Thoracic aorta endothelial cell (primary cell): Measurements from ENCODE around the gene GPX3. TPM values are rescaled to one million over a fixed set of nuclear protein-coding genes. Genes with fewer than 3 reads are reported as not detected.

Source experiments
- total RNA-seq: library from RNA; depleted of rRNA; stranded (reverse); fragments of >200 nt; gene quantifications from 2 replicates; pipeline ENCODE4 v1.2.3, GENCODE V29; 2012

GPX3 gene
- 4.7 and 15.5 TPM in 2 replicates for total RNA-seq

GRCh38 chr5:151020304-151021110, at the start of gene GPX3:
TSS of gene GPX3 (plus strand) at chr5:151020591. CDS start at chr5:151020655, 64 bp downstream.

Other genes with a start within 250 kb of the GPX3 start
- 1.0 and 1.7 TPM in 2 replicates for gene SMIM3, start 241.8 kb upstream of the GPX3 start, total RNA-seq
- not detected in 2 replicates for gene IRGM, start 174.1 kb upstream of the GPX3 start, total RNA-seq
- gene ZNF300, start 115.6 kb upstream of the GPX3 start, total RNA-seq: 7.4 and 11.4 TPM in 2 replicates
- gene TNIP1, start 60.4 kb downstream of the GPX3 start, total RNA-seq: 74.5 and 77.5 TPM in 2 replicates
- gene ANXA6, start 137.2 kb downstream of the GPX3 start, total RNA-seq: 221 and 234 TPM in 2 replicates
- 8.4 and 14.6 TPM in 2 replicates for gene CCDC69, start 203.5 kb downstream of the GPX3 start, total RNA-seq
- gene GM2A, start 232.6 kb downstream of the GPX3 start, total RNA-seq: 19.5 and 19.9 TPM in 2 replicates